GM06990 (cell line): ENCODE results near the gene CRISPLD2.

ENCODE experiments used
- DNase-seq: peaks from one replicate; pipeline ENCODE4 v3.0.0-alpha.2; 2011; ENCODE audit not compliant: insufficient read length; ENCODE audit errors: extremely low read depth
- H3K27me3 ChIP-seq: replicated peaks from 2 replicates; pipeline ENCODE4 v1.6.0; 2011; ENCODE audit warnings: low read length; ENCODE audit not compliant: control insufficient read depth, insufficient read depth
- H3K36me3 ChIP-seq: 2 replicates; pipeline ENCODE4 v1.5.1; 2011; ENCODE audit warnings: low read length; ENCODE audit not compliant: control insufficient read depth, insufficient read depth
- H3K4me3 ChIP-seq: replicated peaks from 2 replicates; pipeline ENCODE4 v1.5.1; 2011; ENCODE audit warnings: low read depth, mild to moderate bottlenecking, control low read depth, low read length
- CTCF ChIP-seq: IDR thresholded peaks from 2 replicates; pipeline ENCODE4 v1.5.1; 2011; ENCODE audit warnings: low read length, control low read depth, mild to moderate bottlenecking, inconsistent platforms; ENCODE audit not compliant: insufficient read depth, poor library complexity, severe bottlenecking

CRISPLD2 gene

GRCh38 chr16:84953190-84953746, 133.5 kb downstream of the CRISPLD2 start:
- H3K4me3 ChIP-seq = no peak overlapping the region
- H3K36me3 ChIP-seq = no peaks in the 10 kb centered on the region
- H3K27me3 ChIP-seq = no peaks in the 10 kb centered on the region
- no peak for TF ChIP-seq CTCF
- DNase-seq = no peak

DNA sequence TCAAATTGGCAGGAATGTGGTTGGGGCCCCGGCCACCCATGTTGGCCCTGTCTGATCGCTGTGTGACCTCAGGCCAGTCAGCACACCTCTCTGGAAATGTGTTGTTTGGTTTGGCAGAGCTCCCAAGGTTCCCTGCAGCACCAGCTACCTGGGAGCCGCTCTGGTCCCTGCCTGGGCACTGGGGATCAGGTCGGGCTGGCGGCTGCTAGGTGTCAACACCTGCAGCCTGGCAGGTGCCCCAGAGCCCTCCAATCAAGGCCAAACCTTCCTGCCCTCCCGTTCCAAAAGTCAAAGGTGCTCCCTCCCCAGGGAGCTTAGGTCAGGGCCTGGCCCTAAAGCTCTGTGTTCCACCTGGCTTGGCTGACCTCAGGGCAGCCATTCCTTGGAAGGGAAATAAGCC, 135.6 kb downstream of the CRISPLD2 start:
- no peak for DNase-seq
- Histone ChIP-seq H3K4me3 (no peak overlapping the region), H3K27me3 (no peaks in the 10 kb centered on the region), H3K36me3 (no peaks in the 10 kb centered on the region)
- TF ChIP-seq CTCF = no peak

- Histone ChIP-seq H3K27me3 (no peaks in the 10 kb centered on the region), H3K36me3 (no peaks in the 10 kb centered on the region), H3K4me3 (no peak overlapping the region)
- no peak for TF ChIP-seq CTCF
- no peak for DNase-seq
These were observed 137.4 kb downstream of the CRISPLD2 start for GRCh38 chr16:84957192-84957591.

DNA sequence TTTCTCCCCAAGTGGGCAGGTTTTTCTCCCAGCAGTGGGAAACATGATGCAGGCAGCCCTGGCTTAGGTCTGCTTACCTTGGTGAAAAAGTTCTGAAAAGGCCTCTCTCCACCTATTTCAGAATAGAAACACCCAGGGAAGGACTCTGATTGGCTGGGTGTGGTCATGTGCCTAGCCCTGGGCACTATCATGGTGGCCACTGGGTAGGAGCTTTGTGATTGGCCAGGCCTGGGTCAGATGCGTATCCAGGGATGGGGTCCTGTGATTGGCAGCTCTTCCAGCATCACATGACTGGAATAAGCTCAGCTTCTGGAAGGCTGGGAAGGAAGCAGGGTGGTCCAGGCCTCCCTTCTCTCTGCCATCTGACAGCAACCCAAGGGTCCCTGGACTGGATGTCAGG, 138.0 kb downstream of the CRISPLD2 start:
- no peak for DNase-seq
- TF ChIP-seq CTCF = no peak
- Histone ChIP-seq H3K27me3 (no peaks in the 10 kb centered on the region), H3K36me3 (no peaks in the 10 kb centered on the region), H3K4me3 (no peak overlapping the region)
